ENCODE measurements around the gene FANCC. TPM values are rescaled to one million over a fixed set of nuclear protein-coding genes. Genes with fewer than 3 reads are reported as not detected.

Gene FANCC
- total RNA-seq, 2 donors from 2014 or later, result 4.9 to 21.2 TPM

- DNase-seq (ENCODE audit: low spot score), result no peak
- H3K4me3 ChIP-seq, result no peak overlapping the region
- WGBS, result 87% methylated on average over 6 of the region's 6 CpGs
- H3K27me3 ChIP-seq (replicated peaks; ENCODE audit: insufficient read depth), result no peaks in the 10 kb centered on the region
- peaks cover 20% of the 10 kb centered on the region for H3K4me1 ChIP-seq (replicated peaks)
- H3K36me3 ChIP-seq, result no peaks in the 10 kb centered on the region
- no peaks in the 10 kb centered on the region for H3K9me3 ChIP-seq
- TF ChIP-seq POLR2A (IDR thresholded peaks at IDR 0.05) (no peak), CTCF (IDR thresholded peaks at IDR 0.05) (no peak)
- intact Hi-C loops (cut with DNase I), result no loop called here
- peak overlapping the region in 1 of 2 donors; percentile 63 for H3K27ac ChIP-seq
These were observed 202.4 kb downstream of the FANCC start for GRCh38 chr9:95115104-95115503.

- H3K27ac ChIP-seq, result no peak overlapping the region
- H3K27me3 ChIP-seq (replicated peaks; ENCODE audit: insufficient read depth), result no peaks in the 10 kb centered on the region
- no peak for DNase-seq (ENCODE audit: low spot score)
- no peaks in the 10 kb centered on the region for H3K9me3 ChIP-seq
- TF ChIP-seq POLR2AphosphoS5 (IDR thresholded peaks at IDR 0.05) (no peak), CTCF (IDR thresholded peaks at IDR 0.05) (no peak), POLR2A (IDR thresholded peaks at IDR 0.05) (no peak)
- no peak overlapping the region for H3K4me3 ChIP-seq
- 87% methylated on average over 12 of the region's 12 CpGs for WGBS
- H3K4me1 ChIP-seq (replicated peaks), result peaks cover 20% of the 10 kb centered on the region
- H3K36me3 ChIP-seq, result no peaks in the 10 kb centered on the region
- intact Hi-C loops (cut with DNase I), result no loop called here
These were observed 204.9 kb downstream of the FANCC start for GRCh38 chr9:95112436-95113280.

- Histone ChIP-seq H3K27me3 (replicated peaks; ENCODE audit: insufficient read depth) (no peaks in the 10 kb centered on the region), H3K27ac (no peak overlapping the region), H3K4me1 (replicated peaks) (peaks cover 19% of the 10 kb centered on the region), H3K36me3 (no peaks in the 10 kb centered on the region), H3K9me3 (no peaks in the 10 kb centered on the region), H3K4me3 (no peak overlapping the region)
- TF ChIP-seq POLR2A (IDR thresholded peaks at IDR 0.05) (no peak), CTCF (IDR thresholded peaks at IDR 0.05) (no peak), POLR2AphosphoS5 (IDR thresholded peaks at IDR 0.05) (no peak)
- WGBS, result 90% methylated on average over 11 of the region's 11 CpGs
- intact Hi-C loops (cut with DNase I), result no loop called here
- no peak for DNase-seq (ENCODE audit: low spot score)
These were observed 205.8 kb downstream of the FANCC start for GRCh38 chr9:95111716-95112115.

GRCh38 chr9:95110921-95111525 is 206.5 kb downstream of the FANCC start:
- no peaks in the 10 kb centered on the region for H3K36me3 ChIP-seq
- no peaks in the 10 kb centered on the region for H3K9me3 ChIP-seq
- no peak overlapping the region for H3K27ac ChIP-seq
- H3K4me3 ChIP-seq, result no peak overlapping the region
- no peaks in the 10 kb centered on the region for H3K27me3 ChIP-seq (replicated peaks; ENCODE audit: insufficient read depth)
- DNase-seq (ENCODE audit: low spot score), result no peak
- intact Hi-C loops (cut with DNase I), result no loop called here
- TF ChIP-seq POLR2A (IDR thresholded peaks at IDR 0.05) (no peak), POLR2AphosphoS5 (IDR thresholded peaks at IDR 0.05) (no peak), CTCF (IDR thresholded peaks at IDR 0.05) (no peak)
- WGBS, result 74% methylated on average over 14 of the region's 14 CpGs
- H3K4me1 ChIP-seq (replicated peaks), result peaks cover 12% of the 10 kb centered on the region

GRCh38 chr9:95109456-95109855 is 208.1 kb downstream of the FANCC start:
- DNase-seq (ENCODE audit: low spot score), result no peak
- peaks cover 4% of the 10 kb centered on the region for H3K4me1 ChIP-seq (replicated peaks)
- no peak for TF ChIP-seq CTCF (IDR thresholded peaks at IDR 0.05)
- TF ChIP-seq POLR2AphosphoS5 (IDR thresholded peaks at IDR 0.05), result no peak
- TF ChIP-seq POLR2A (IDR thresholded peaks at IDR 0.05), result no peak
- intact Hi-C loops (cut with DNase I), result no loop called here
- H3K4me3 ChIP-seq, result no peak overlapping the region
- WGBS, result 85% methylated on average over 8 of the region's 8 CpGs
- H3K27ac ChIP-seq, result no peak overlapping the region
- no peaks in the 10 kb centered on the region for H3K36me3 ChIP-seq
- H3K9me3 ChIP-seq, result no peaks in the 10 kb centered on the region
- H3K27me3 ChIP-seq (replicated peaks; ENCODE audit: insufficient read depth), result no peaks in the 10 kb centered on the region
